Ramos (cell line): ENCODE measurements around the gene SPINT1.
"Not testable (repeated sequence)": the region's sequence is repeated elsewhere in the genome, so short reads cannot be mapped to it uniquely, and the experiment has no call there.

Experiments used
- in situ Hi-C: fragments of 300-500 bp; cut with MboI; formaldehyde crosslinking; loops from one replicate; pipeline ENCODE4 v1.14.3; 2022; ENCODE audit warnings: low sequenced_read_pairs; ENCODE audit not compliant: unreplicated experiment

The SPINT1 gene

DNA sequence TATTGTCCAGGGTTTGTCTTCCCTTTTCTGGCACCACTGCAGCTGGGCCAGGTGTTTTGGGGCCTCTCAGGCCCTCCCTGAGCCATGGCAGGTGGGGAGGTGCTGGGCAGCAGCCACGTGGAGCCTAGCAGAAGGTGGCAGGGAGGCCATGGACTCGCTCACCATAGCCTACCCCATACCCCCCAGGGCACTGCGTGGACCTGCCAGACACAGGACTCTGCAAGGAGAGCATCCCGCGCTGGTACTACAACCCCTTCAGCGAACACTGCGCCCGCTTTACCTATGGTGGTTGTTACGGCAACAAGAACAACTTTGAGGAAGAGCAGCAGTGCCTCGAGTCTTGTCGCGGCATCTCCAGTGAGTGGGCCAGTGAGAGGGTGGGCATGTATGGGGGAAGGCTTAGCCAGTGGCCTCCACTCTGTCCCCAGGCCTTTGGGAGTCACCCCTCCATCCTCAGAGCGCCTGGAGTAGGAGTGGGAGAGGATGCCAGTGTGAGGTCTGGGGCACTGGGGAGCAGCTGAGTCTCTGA lies 11.9 kb downstream of the SPINT1 start:
- in situ Hi-C loops: loop anchor here (5.0 kb wide), 1 partner anchor 37 kb away; the partner anchor contains the start of gene VPS18

- in situ Hi-C loops: loop anchor here (5.0 kb wide), 1 partner anchor 36 kb away; the partner anchor contains the start of gene VPS18
Measured at GRCh38 chr15:40856746-40857145, 12.9 kb downstream of the SPINT1 start.

DNA sequence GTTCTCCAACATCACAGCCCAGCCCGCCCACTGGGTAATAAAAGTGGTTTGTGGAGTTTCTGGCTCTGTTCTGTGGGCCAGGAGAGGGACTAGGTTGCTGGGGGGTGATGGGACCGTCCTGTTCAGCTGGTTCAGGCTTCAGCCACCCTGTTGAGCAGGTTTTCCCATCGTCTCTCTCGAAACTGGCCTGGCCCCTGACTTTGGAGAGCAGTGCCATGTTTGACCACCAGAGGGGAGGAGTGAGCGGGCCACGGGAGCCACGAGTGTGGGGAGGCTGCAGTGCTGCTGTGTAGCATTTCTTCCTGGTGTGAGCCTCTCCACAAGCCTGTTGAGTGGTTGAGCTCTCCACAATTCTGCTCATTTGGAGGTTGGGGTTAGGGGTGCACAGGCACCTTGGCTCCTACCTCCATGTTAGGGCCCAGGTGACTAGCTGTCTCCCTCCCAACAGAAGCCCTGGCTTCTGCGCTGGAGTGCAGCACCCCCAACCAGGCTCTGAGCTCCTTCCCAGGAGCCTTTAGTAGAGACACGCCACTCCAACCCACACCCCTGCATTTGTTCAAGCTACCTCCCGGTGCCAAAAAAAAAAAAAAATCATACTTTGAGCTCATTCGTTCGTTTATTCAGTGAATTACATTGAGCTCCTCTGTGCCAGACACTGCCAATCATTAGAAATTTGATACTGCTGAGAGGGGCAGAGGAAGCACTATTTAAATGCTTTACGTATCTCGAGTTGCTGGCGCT lies 13.9 kb downstream of the SPINT1 start:
- in situ Hi-C loops: loop anchor here (5.0 kb wide), 1 partner anchor 35 kb away; the partner anchor contains the start of gene VPS18

DNA sequence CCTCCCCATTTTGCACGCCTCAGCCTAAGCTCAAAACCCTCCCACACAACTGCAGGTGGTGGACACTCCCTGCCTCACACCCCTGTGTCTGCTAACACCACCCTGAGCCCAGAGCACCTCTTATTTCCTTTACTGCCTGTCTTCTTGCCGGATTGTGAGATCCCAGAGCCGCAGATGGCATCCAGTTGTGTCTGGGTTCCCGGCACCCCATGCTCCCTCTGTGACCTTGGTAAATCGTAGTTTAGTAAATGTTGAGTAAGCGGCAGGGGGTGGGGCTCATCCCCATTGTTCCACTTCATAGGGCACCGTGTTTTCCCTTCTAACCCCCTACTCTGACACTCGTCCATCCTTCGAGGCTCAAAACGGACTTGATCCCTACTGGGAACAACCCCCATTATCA lies 14.9 kb downstream of the SPINT1 start:
- in situ Hi-C loops: loop anchor here (5.0 kb wide), 1 partner anchor 34 kb away; the partner anchor contains the start of gene VPS18

DNA sequence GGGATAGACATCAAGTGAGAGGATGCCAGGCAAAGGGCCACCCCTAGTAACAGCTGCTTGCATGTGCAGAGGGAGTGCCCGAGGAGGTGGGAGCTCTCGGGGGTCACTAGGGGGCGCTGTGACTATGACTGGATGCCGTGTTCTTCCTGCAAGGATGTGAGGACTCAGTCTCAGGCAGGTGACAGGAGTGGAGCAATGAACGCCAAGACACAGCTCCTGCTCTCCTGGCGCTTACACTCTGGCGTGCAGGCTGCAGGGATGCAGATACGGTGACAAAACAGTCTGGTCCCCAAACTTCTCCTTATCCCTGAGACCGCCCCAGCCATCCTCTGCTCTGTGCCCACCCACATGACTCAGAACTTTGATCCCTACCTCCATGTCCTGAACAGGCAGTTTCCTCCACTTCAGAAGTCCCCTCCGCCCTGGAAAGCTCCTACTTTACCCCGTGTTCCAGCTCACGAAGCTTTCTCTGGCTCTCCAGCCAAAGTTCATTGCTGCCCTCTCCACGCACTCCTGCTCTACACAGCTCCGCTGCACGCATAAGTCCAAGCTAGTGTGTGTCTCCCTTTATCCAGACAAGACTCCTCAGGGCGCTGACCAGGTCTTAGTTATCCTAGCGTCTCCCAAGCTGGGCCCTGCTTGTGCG lies 15.5 kb downstream of the SPINT1 start:
- in situ Hi-C loops: loop anchor here (5.0 kb wide), 1 partner anchor 33 kb away; the partner anchor contains the start of gene VPS18

DNA sequence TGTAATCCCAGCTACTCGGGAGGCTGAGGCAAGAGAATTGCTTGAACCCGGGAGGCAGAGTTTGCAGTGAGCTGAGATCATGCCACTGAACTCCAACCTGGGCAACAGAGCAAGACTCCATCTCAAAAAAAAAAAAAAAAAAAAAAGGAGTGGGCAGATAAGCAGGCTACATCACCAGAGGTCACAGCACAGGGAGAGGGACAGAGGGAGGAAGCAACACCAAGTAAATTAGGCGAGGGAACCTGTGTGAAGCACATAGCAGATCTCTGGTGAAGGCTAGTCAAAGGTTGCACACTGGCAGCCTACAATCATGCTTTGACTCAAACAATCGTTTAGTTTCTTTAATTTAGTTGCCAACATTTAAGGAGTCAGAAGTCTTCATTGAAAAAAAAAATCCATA lies 17.3 kb downstream of the SPINT1 start:
- in situ Hi-C loops: not testable (repeated sequence)

DNA sequence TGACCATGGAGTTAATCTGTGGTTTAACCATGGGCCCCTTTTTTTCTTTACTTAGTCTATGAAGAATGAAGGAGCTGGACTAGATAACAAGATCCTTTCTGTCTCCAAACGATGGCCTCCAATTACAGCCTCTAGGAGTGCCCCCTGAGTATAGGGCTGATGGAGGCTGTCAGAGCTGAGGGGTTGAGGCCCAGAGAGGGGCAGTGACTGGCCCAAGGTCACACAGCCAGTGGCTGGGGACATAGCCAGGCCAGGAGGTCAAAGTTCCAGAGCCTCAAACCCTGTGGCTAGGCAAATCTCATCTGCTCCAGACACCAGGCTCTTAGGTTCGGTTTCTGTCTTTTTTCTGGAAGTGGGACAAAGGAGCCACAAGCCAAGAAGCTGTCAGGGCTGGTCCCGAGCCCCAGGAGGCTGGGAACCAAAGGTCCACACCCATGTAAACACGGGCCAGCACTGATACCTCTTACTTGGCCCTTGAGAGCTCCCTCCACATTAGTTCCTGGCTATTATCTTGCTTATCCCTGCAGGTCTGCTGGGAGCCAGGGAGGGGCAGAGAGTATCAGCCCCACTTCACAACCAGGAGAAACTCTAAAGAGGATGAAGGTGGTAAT lies 19.9 kb downstream of the SPINT1 start:
- in situ Hi-C loops: no loop called here

DNA sequence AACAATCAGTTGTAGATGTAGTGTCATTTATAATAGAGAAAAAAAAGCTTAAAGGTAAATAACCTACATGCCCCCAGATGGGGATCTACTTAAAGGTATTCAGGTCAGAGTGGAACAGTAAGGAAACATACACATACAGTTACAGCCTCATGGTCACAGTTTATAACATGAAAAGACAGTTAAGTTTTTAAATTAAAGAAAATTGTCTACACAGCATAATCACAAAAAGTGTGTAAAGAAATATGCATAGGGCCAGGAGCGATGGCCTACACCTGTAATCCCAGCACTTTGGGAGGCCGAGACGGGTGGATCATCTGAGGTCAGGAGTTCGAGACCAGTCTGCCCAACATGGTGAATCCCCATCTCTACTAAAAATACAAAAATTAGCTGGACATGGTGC lies 23.4 kb downstream of the SPINT1 start:
- in situ Hi-C loops: no loop called here

GRCh38 chr15:40869686-40870085 lies 25.8 kb downstream of the SPINT1 start:
- in situ Hi-C loops: no loop called here

DNA sequence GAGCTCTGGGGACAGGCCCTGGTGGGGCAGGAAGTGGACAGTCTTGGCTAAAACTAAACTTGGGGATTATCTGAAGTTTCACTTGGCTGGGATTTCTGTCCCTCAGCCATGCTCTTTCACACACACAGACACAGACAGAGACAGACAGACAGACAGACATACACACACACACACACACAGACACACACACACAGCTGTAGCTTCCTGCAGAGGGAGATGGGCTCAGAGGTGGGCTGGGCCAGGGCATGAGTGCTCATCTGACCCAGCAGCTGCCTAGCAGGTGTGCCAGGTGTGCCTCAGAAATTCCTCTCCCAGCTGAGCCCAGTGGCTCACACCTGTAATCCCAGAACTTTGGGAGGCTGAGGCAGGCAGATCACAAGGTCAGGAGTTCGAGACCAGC lies 26.9 kb downstream of the SPINT1 start:
- in situ Hi-C loops: no loop called here

- in situ Hi-C loops: no loop called here
Measured at GRCh38 chr15:40871749-40872617, 28.1 kb downstream of the SPINT1 start.

GRCh38 chr15:40872791-40873693 lies 29.2 kb downstream of the SPINT1 start:
- in situ Hi-C loops: no loop called here

GRCh38 chr15:40873694-40874561 lies 30.1 kb downstream of the SPINT1 start, which contains the start of gene RHOV:
Gene RHOV (minus strand): TSS chr15:40874234. CDS start chr15:40874139, 95 bp downstream.
- in situ Hi-C loops: no loop called here

DNA sequence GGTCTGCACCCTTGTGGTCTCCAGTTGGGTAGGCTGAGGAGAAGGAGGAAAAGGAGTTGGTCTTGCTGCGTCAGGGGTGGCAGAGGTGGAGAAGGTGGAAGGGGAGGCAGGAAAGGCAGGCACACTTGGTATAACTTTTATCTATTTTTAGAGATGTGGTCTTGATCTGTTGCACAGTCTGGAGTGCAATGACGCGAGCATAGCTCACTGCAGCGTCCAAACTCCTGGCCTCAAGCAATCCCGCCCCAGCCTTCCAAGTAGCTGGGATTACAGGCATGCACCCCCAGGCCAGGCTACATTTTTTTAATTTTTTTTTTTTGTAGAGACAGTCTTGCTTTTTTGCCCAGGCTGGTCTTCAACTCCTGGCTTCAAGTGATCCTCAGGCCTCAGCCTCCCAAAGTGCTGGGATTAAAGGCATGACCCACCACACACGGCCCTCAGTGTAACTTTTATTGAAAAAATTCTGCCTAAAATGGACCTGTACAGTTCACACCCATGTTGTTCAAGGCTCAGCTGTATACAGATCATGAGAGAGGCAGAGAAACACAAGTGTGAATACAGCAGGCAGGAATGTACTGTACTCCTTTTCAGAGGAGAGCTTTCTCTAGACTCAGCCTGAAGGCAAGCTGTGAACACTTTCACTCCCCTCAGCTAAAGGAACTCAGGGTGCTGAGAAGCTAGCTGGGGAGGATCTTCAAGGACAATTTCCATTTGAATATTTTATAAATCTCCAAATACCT lies 32.3 kb downstream of the SPINT1 start:
- in situ Hi-C loops: no loop called here

DNA sequence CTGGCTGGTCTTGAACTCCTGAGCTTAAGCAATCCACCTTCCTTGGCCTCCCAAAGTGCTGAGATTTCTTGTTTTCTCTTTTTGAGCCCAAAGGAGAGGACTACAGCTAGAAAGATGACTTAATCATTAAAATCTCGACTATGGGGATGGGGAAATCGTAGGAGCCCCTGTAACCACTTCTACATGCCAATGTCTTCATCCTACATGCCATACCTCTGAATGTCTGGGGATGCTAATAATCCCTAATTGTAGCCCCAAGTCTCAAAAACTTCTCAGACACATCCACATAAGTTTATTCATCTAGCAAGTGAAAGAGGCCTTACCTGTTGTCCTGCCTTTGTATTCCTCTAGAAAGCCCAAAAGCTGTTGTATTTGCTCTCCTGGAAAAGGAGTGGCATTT lies 33.8 kb downstream of the SPINT1 start:
- in situ Hi-C loops: no loop called here

GRCh38 chr15:40878785-40879184 lies 34.9 kb downstream of the SPINT1 start:
- in situ Hi-C loops: no loop called here

GRCh38 chr15:40879609-40880008 lies 35.8 kb downstream of the SPINT1 start:
- in situ Hi-C loops: no loop called here
